GM12878 (cell line): ENCODE measurements around the gene CLIC5. TPM values are rescaled to one million over a fixed set of nuclear protein-coding genes. Genes with fewer than 3 reads are reported as not detected.

Experiments
- ATAC-seq: fragments of 200-7000 bp; cut with Tn5 transposase; 3 replicates; pipeline ENCODE4 v1.9.1; 2020; ENCODE audit warnings: mild to moderate bottlenecking, moderate library complexity
- BruUV-seq: library from RNA; stranded (reverse); fragments of 400-500 nt; replicated peaks from 2 replicates; lab custom pipeline; 2021; lab: Mats Ljungman, UMichigan
- CTCF ChIA-PET: fragments of 300-600 bp; sonication (Branson Sonifier 250); formaldehyde crosslinking; extraction: SDS; loops from one replicate; lab custom pipeline; 2021; ENCODE audit warnings: inconsistent platforms; lab: Yijun Ruan, JAX
- POLR2A ChIA-PET: fragments of 350-600 bp; formaldehyde crosslinking; extraction: SDS; loops from one replicate; lab custom pipeline; 2021; ENCODE audit warnings: inconsistent platforms; lab: Charles Lee
- RAD21 ChIA-PET: fragments of 300-600 bp; sonication (Branson Sonifier 250); formaldehyde crosslinking; loops from one replicate; lab custom pipeline; 2023; ENCODE audit warnings: antibody characterized with exemption; ENCODE audit not compliant: unreplicated experiment; lab: Charles Lee
- SMC1A ChIA-PET: fragments of 300-600 bp; sonication (Branson Sonifier 250); formaldehyde crosslinking; loops from one replicate; lab custom pipeline; 2023; ENCODE audit not compliant: unreplicated experiment, uncharacterized antibody; lab: Charles Lee
- DNase-seq: peaks from one replicate; pipeline ENCODE4 v3.0.0-alpha.2; 2011; ENCODE audit warnings: low read depth, low spot score
- FAIRE-seq: peaks from 3 replicates; lab custom pipeline; 2011; peaks lifted over from hg19 to GRCh38; lab: Jason Lieb, UNC
- H2AFZ ChIP-seq: 2 replicates; pipeline ENCODE4 v1.6.0; 2011; ENCODE audit warnings: low read depth, low read length, control low read depth; ENCODE audit not compliant: control insufficient read depth
- H3K27ac ChIP-seq: 2 replicates; pipeline ENCODE4 v1.5.1; 2011; ENCODE audit warnings: control low read depth; ENCODE audit not compliant: control insufficient read depth, insufficient read depth
- H3K27me3 ChIP-seq, 2 experiments: replicated peaks in 1 of 2; 2 replicates each; pipeline versions ENCODE4 v1.6.0 to v1.6.1; 2011; ENCODE audit warnings: low read length in 1 of 2; ENCODE audit not compliant: control insufficient read depth in 2 of 2, insufficient read depth in 2 of 2
- H3K36me3 ChIP-seq, 2 experiments: 2 replicates each; pipeline ENCODE4 v1.5.1; 2011; ENCODE audit warnings: low read length in 1 of 2; ENCODE audit not compliant: control insufficient read depth in 2 of 2, insufficient read depth in 2 of 2
- H3K4me1 ChIP-seq: 2 replicates; pipeline ENCODE4 v1.6.1; 2011; ENCODE audit warnings: mild to moderate bottlenecking, low read length, moderate library complexity, mixed read lengths; ENCODE audit not compliant: control insufficient read depth, insufficient read depth
- H3K4me2 ChIP-seq: 2 replicates; pipeline ENCODE4 v1.6.0; 2011; ENCODE audit warnings: control low read depth; ENCODE audit not compliant: control insufficient read depth, insufficient read depth
- H3K4me3 ChIP-seq: fragments of 200-600 bp; sonication (generic); 2 replicates; pipeline ENCODE4 v1.5.1; 2016
- H3K79me2 ChIP-seq: 2 replicates; pipeline ENCODE4 v1.6.0; 2011; ENCODE audit warnings: low read length; ENCODE audit not compliant: control insufficient read depth, insufficient read depth
- H3K9ac ChIP-seq: 2 replicates; pipeline ENCODE4 v1.8.0; 2011; ENCODE audit warnings: low read length, control low read depth, mixed read lengths; ENCODE audit not compliant: control insufficient read depth, insufficient read depth
- H3K9me3 ChIP-seq: replicated peaks from 3 replicates; pipeline ENCODE4 v1.5.1; 2011; ENCODE audit warnings: mild to moderate bottlenecking, low read length; ENCODE audit not compliant: control insufficient read depth, insufficient read depth
- H4K20me1 ChIP-seq: 2 replicates; pipeline ENCODE4 v1.6.0; 2011; ENCODE audit not compliant: control insufficient read depth, insufficient read depth
- ATF3 ChIP-seq: IDR thresholded peaks from 2 replicates; pipeline ENCODE4 v1.6.1; 2011; ENCODE audit warnings: low read depth, mild to moderate bottlenecking, low read length, moderate library complexity, borderline replicate concordance; ENCODE audit errors: extremely low read depth
- CUX1 ChIP-seq: IDR thresholded peaks from 2 replicates; pipeline ENCODE4 v1.6.1; 2012; ENCODE audit warnings: improper control_type of control experiment, low read depth, low read length; ENCODE audit not compliant: insufficient replicate concordance
- KAT2A ChIP-seq: conservative IDR thresholded peaks from 2 replicates; pipeline ENCODE4 v1.6.1; 2011; ENCODE audit warnings: low read depth, low read length; ENCODE audit not compliant: control insufficient read depth
- PAX5 ChIP-seq: IDR thresholded peaks from 2 replicates; pipeline ENCODE4 v1.6.1; 2011; ENCODE audit warnings: low read depth, low read length, borderline replicate concordance
- RBBP5 ChIP-seq: fragments of 200-600 bp; sonication (generic); conservative IDR thresholded peaks from 2 replicates; pipeline ENCODE4 v1.6.1; 2016
- WGBS: methylation state at CpG from one replicate; pipeline ENCODE4 v1.1.6; 2016; ENCODE audit warnings: low lambda C conversion rate; ENCODE audit not compliant: insufficient replicate concordance, insufficient coverage; ENCODE audit errors: missing lambda C conversion rate; 5-methylcytosine and 5-hydroxymethylcytosine counted together
- in situ Hi-C: fragments of 300-500 bp; cut with MboI; formaldehyde crosslinking; loops from 9 replicates; pipeline ENCODE4 v1.14.3; 2018; ENCODE audit warnings: mixed read lengths
- intact Hi-C: fragments of 100-400 bp; cut with micrococcal nuclease; formaldehyde crosslinking; loops from one replicate; pipeline ENCODE4 v1.14.2; 2022; ENCODE audit not compliant: unreplicated experiment
- polyA plus RNA-seq, 11 experiments: library from polyadenylated mRNA; depleted of rRNA in 4 of 11; unstranded in 6 of 11; stranded (reverse) in 5 of 11; fragments of >200 nt; fragmentation: Nextera tagmentation in 4 of 11; fragmentation: Illumina TruSeq in 1 of 11; extraction: Ambion mirVana in 4 of 11; extraction: Trizol in 1 of 11; gene quantifications; 1 replicate in 1 of 11; 2 replicates in 10 of 11; pipeline versions ENCODE4 v1.2.1 to v1.2.3, GENCODE V29; 2011 to 2016; ENCODE audit warnings: inconsistent platforms in 2 of 11, missing spikeins in 2 of 11, low read depth in 1 of 11
- total RNA-seq, 4 experiments: library from RNA; depleted of rRNA in 3 of 4; stranded (reverse); fragments of >200 nt in 3 of 4; fragmentation: Illumina TruSeq in 1 of 4; extraction: Trizol in 1 of 4; gene quantifications; 2 replicates each; pipeline versions ENCODE4 v1.2.1 to v1.2.3, GENCODE V29; 2013 to 2021

CLIC5 gene
- total and polyA plus RNA-seq, 10 of the 15 experiments (the other 5 are each of a cell fraction or from before 2014, with no cell fraction given): 0.01 to 0.08 (median 0.02) TPM; not detected in 7

GRCh38 chr6:45880159-45880558, 135.5 kb downstream of the CLIC5 start:
- TF ChIP-seq KAT2A (no peak), CUX1 (no peak), RBBP5 (no peak), ATF3 (no peak), PAX5 (no peak)
- no peaks in the 10 kb centered on the region for H4K20me1 ChIP-seq
- ChIA-PET POLR2A (no interaction called here), SMC1A (interaction anchor here (1.1 to 1.6 kb wide), 3 partner anchors 14 to 96 kb away, joined by 3 to 4 read pairs (median 4); no protein-coding TSS in a partner anchor), RAD21 (interaction anchor here (0.9 to 1.8 kb wide), 3 partner anchors 42 to 49 kb away, joined by 5 to 6 read pairs (median 5); no protein-coding TSS in a partner anchor), CTCF (interaction anchor here (1.1 to 1.3 kb wide), 2 partner anchors 43 to 51 kb away, joined by 4 to 9 read pairs; no protein-coding TSS in a partner anchor)
- BruUV-seq: no TSS peak
- 62% methylated on average over 5 of the region's 5 CpGs for WGBS
- H3K4me3 ChIP-seq: no peak overlapping the region
- no peak overlapping the region for H2AFZ ChIP-seq
- H3K27me3 ChIP-seq: no peaks in the 10 kb centered on the region
- DNase-seq (no peak), ATAC-seq (no peak), FAIRE-seq (no peak)
- H3K27ac ChIP-seq: no peak overlapping the region
- no peaks in the 10 kb centered on the region for H3K79me2 ChIP-seq
- H3K4me1 ChIP-seq: no peaks in the 10 kb centered on the region
- in situ Hi-C loops: no loop called here
- intact Hi-C loops: no loop called here
- no peak overlapping the region for H3K4me2 ChIP-seq
- H3K9ac ChIP-seq: no peak overlapping the region
- no peaks in the 10 kb centered on the region for H3K36me3 ChIP-seq
- no peaks in the 10 kb centered on the region for H3K9me3 ChIP-seq
